ENCODE measurements around the gene ZNHIT2.

ZNHIT2 gene

GRCh38 chr11:65067446-65067845 is 50.1 kb downstream of the ZNHIT2 start:
- DNase-seq = no peak

DNA sequence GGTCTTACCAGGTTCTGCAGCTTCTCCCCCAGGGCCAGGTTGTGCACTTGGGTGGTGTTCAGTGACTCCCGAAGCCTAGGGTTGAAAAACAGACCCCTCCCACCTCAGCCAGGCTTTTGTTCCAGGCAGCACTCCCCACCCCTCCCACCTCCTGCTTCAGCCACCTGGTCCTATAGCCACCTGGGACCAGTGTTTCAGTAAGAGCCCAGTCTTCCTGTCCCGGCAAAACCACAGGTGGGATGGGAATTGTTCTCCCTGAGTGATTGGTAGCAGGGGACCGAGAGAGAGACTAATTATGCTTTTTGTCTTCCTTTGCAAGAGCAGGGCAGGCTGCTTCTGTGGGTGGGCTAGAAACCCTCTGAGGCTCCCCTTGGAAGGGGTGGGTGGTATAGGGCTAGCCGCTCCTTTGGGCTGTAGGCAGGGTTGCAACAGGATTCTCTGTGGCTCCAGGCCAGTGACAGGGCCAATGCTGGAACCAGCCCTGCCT is 50.7 kb downstream of the ZNHIT2 start:
- no peak for DNase-seq
